T-helper 2 cell treated with Interferon-gamma antibody and Interleukin-4, amounts not matched to agents 100 ng/mL and 5 ng/mL, for 36 hours (primary cell): ENCODE measurements around the gene MAP1LC3A. TPM values are rescaled to one million over a fixed set of nuclear protein-coding genes. Genes with fewer than 3 reads are reported as not detected.

Experiments
- intact Hi-C: fragments of 100-400 bp; cut with micrococcal nuclease; formaldehyde crosslinking; loops from one replicate; pipeline ENCODE4 v1.15.1; 2023
- total RNA-seq: library from RNA; stranded (reverse); gene quantifications from 2 replicates; pipeline ENCODE4 v1.2.3, GENCODE V29; 2022

The MAP1LC3A gene
- total RNA-seq, 1 donor from 2014 or later: 2.7 TPM

DNA sequence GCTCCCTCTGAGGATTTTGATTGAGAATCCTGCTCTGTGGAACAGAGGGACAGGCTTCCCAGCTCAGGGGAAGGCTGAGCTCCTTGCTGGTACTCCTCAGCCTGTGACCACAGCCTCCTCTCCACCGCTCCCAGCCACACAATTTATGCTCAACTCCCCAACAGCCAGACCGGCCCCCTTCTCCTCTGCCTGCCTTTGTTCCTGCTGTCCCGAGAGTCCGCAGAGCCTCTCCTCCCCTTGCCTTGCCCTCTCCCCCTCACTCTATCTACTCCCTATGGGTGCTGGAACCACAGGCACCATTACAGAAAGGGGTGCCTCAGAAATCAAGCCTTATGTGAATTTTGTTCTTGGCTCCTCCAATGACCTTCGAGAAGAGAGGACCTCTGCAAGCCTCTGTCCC is 15.9 kb downstream of the MAP1LC3A start:
- intact Hi-C loops: no loop called here

DNA sequence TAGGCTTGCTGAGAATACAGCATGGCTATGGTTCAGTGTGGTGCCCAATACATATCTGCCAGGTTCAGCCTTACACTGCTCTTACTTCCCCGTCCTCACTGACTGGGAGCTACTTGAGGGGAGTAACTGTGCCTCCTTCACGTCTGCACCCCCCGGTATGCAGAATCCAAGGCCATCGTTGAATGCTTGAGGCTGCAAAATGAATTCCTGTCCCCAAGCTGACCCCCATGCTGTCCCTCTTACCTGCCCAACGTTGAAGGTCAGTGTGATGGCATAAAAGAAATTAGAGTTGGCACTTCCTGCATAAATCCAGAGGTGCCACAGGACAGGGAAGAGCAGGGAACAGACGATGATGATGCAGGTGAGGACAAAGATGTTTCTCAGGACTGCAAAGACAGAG is 16.3 kb downstream of the MAP1LC3A start:
- intact Hi-C loops: no loop called here

DNA sequence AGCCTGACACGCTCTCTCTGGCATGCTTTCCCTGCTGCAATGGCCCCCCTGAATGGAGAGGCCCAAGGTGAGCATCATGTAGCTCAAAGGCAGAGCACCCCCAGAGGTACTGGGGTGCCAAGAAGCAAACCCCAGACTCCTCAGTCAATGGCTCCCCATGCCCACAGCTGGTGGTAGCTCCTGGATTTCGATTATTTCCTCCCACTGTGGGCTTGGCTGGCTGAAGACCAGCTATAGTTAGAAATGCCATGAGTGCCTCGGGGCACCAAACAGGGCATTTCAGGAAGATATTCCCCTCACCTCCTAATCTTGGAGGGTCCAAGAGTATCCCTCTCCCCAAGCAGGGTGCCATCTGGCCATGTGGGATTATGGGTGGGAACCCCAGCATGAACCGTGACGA is 16.8 kb downstream of the MAP1LC3A start:
- intact Hi-C loops: no loop called here

DNA sequence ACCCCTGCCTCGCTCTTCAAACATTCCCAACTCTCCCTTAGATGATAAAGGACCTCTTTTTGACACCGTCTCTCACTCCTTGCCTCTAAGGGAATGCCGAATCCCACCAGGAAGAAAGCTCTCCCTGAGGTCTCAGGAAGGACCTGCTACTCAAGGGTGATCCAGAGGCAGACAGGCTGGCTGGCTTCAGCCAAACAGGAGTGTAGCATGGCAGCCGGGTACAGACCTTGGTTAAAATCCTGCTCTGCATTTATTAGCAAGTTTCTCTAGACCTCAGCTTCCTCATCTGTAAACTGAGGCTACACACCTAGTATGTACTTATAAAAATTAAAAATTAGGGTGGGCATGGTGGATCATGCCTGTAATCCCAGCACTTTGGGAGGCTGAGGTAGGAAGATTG is 17.2 kb downstream of the MAP1LC3A start:
- intact Hi-C loops: no loop called here

GRCh38 chr20:34577061-34577460 is 18.5 kb downstream of the MAP1LC3A start:
- intact Hi-C loops: no loop called here

DNA sequence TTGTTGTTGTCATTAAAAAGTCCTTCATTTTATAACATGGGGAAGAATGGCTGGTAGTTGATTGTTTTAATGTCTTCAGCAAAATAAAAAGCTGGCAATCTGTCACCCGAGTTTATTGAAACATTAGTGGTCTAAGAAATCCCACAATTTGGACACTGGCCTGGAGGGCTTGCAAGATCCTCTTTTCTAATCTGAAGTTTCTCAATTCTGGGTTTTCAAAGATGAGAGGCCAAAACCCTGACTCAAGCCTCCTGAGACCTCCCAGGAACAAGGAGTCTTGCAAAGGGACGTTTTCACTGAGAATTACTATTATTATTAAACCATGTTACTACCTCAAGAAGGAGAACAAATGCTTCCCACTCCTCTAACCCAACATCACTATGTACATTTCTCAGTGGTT is 19.5 kb downstream of the MAP1LC3A start:
- intact Hi-C loops: no loop called here

- intact Hi-C loops: no loop called here
Measured at GRCh38 chr20:34578521-34578920, 20.0 kb downstream of the MAP1LC3A start.

GRCh38 chr20:34579191-34579978 is 20.9 kb downstream of the MAP1LC3A start:
- intact Hi-C loops: no loop called here

GRCh38 chr20:34579979-34580940 is 21.7 kb downstream of the MAP1LC3A start:
- intact Hi-C loops: no loop called here

- intact Hi-C loops: no loop called here
Measured at GRCh38 chr20:34581341-34582184, 23.0 kb downstream of the MAP1LC3A start.

GRCh38 chr20:34582221-34582620 is 23.7 kb downstream of the MAP1LC3A start:
- intact Hi-C loops: no loop called here

DNA sequence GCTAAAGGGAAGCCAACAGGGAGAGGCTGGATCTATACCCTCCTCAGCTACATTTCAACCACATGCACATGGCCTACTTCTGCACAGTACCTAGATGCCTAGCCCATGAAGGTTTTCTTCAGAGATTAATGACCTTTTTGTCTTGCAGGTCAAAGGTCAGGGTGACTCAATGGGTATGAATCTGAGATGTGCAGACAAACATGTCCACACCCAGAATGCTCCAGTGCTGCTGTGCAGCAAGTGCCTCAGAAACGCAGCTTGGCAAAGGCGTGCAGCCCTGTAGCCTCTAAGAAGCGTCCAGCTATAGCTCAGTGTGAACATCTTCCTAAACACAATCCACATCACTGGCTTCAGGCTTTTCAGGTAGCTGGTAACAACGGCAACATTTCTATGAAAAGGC is 24.4 kb downstream of the MAP1LC3A start:
- intact Hi-C loops: no loop called here

- intact Hi-C loops: no loop called here
Measured at GRCh38 chr20:34583544-34583943, 25.0 kb downstream of the MAP1LC3A start.

DNA sequence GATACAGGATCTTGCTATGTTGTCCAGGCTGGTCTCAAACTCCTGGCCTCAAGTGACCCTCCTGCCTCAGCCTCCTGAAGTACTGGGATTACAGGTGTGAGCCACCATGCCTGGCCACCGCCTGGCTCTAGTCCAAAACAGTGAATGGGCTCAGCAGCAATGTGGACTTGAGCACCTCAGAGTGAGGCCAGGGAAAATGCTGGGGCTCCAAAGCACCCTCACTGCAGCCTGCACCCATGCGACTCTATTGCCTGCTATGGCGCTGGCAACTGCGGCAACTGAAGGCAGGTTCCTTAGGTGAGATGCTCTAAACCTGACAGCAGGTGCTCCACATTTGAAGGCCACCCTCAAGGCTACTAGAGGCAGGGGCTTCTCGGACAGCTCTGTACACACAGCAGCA is 26.5 kb downstream of the MAP1LC3A start:
- intact Hi-C loops: no loop called here

GRCh38 chr20:34586488-34587163 is 28.1 kb downstream of the MAP1LC3A start:
- intact Hi-C loops: no loop called here

GRCh38 chr20:34595377-34596184 is 37.1 kb downstream of the MAP1LC3A start:
- intact Hi-C loops: no loop called here

- intact Hi-C loops: no loop called here
Measured at GRCh38 chr20:34600892-34601653, 42.6 kb downstream of the MAP1LC3A start.

- intact Hi-C loops: no loop called here
Measured at GRCh38 chr20:34604980-34605788, 46.7 kb downstream of the MAP1LC3A start.
